Neuron (in vitro differentiated cells): ENCODE results near the gene SMYD3.

ENCODE experiments used
- H2AFZ ChIP-seq: one replicate; pipeline ENCODE4 v1.6.1; 2013; ENCODE audit warnings: low read depth, mild to moderate bottlenecking, inconsistent platforms, low read length, moderate library complexity
- H3K27me3 ChIP-seq: one replicate; pipeline ENCODE4 v1.6.1; 2013; ENCODE audit warnings: low read length; ENCODE audit not compliant: insufficient read depth
- H3K36me3 ChIP-seq: one replicate; pipeline ENCODE4 v1.6.1; 2013; ENCODE audit warnings: low read length; ENCODE audit not compliant: insufficient read depth
- H3K4me1 ChIP-seq: one replicate; pipeline ENCODE4 v1.6.1; 2013; ENCODE audit warnings: low read length; ENCODE audit not compliant: insufficient read depth
- H3K4me3 ChIP-seq: 2 replicates; pipeline ENCODE4 v1.5.1; 2013; ENCODE audit warnings: mild to moderate bottlenecking, low read length, moderate library complexity
- H3K9me3 ChIP-seq: one replicate; pipeline ENCODE4 v1.6.1; 2013; ENCODE audit warnings: low read length

SMYD3 gene

GRCh38 chr1:245878585-245878984 lies 628.5 kb downstream of the SMYD3 start:
- no peak overlapping the region for H3K4me3 ChIP-seq
- H3K9me3 ChIP-seq = no peaks in the 10 kb centered on the region
- no peaks in the 10 kb centered on the region for H3K27me3 ChIP-seq
- H2AFZ ChIP-seq = no peak overlapping the region
- no peaks in the 10 kb centered on the region for H3K4me1 ChIP-seq
- H3K36me3 ChIP-seq = no peaks in the 10 kb centered on the region

GRCh38 chr1:245877976-245878375 lies 629.1 kb downstream of the SMYD3 start:
- H3K27me3 ChIP-seq = no peaks in the 10 kb centered on the region
- no peaks in the 10 kb centered on the region for H3K9me3 ChIP-seq
- no peaks in the 10 kb centered on the region for H3K36me3 ChIP-seq
- H3K4me1 ChIP-seq = no peaks in the 10 kb centered on the region
- H2AFZ ChIP-seq = no peak overlapping the region
- no peak overlapping the region for H3K4me3 ChIP-seq

DNA sequence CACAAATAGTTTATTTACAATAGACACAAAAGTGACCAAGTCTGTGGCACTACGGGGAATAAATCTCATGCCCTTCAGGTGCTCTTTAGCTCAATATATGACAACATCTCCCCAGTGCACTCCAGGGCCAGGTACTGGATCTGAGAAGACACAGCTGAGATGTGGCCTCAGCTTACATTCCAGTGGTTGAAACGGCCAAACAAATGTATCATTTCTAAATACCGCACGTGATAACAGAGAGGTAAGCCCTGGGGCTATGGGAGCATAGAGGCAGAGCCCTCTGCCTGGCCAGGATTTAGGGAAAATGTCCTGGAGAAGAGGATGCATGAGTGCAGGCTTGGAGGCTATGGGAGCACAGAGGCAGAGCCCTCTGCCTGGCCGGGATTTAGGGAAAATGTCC lies 630.5 kb downstream of the SMYD3 start:
- Histone ChIP-seq H3K4me1 (no peaks in the 10 kb centered on the region), H3K36me3 (no peaks in the 10 kb centered on the region), H3K4me3 (no peak overlapping the region), H3K9me3 (no peaks in the 10 kb centered on the region), H3K27me3 (no peaks in the 10 kb centered on the region), H2AFZ (no peak overlapping the region)

GRCh38 chr1:245875581-245876261 lies 631.4 kb downstream of the SMYD3 start:
- Histone ChIP-seq H3K4me3 (no peak overlapping the region), H2AFZ (no peak overlapping the region), H3K9me3 (no peaks in the 10 kb centered on the region), H3K27me3 (no peaks in the 10 kb centered on the region), H3K36me3 (no peaks in the 10 kb centered on the region), H3K4me1 (no peaks in the 10 kb centered on the region)

DNA sequence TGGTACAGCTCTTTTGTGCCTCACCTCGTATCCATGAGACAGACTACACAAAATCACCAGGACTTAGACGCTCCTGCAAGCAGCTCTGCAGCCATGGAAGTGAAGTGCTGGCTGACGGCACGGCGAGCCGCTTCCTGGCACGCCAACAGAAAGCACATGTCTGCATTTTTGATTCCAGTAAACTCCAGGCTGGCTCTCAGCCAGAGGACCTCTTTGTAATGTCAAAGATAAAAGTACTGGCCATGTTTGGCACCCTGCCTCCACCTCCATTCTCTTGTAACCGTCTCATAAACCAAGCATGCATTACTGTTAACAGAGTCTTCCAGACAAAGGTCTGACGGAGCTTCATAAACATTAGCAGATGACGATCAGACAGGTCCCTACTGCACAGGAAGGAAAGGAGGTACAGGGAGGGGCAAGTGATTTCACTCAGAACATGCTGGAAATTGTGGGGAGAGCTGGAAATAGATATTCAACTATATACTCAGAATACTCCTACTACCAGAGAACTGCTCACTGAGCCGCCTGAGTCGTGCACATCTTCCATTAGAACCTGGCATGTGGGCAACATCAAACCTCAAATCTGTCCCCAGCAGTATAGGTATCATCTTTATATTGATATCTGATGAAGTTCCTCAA lies 632.0 kb downstream of the SMYD3 start:
- H3K36me3 ChIP-seq = no peaks in the 10 kb centered on the region
- no peak overlapping the region for H3K4me3 ChIP-seq
- no peaks in the 10 kb centered on the region for H3K9me3 ChIP-seq
- H3K4me1 ChIP-seq = no peaks in the 10 kb centered on the region
- no peak overlapping the region for H2AFZ ChIP-seq
- H3K27me3 ChIP-seq = no peaks in the 10 kb centered on the region

DNA sequence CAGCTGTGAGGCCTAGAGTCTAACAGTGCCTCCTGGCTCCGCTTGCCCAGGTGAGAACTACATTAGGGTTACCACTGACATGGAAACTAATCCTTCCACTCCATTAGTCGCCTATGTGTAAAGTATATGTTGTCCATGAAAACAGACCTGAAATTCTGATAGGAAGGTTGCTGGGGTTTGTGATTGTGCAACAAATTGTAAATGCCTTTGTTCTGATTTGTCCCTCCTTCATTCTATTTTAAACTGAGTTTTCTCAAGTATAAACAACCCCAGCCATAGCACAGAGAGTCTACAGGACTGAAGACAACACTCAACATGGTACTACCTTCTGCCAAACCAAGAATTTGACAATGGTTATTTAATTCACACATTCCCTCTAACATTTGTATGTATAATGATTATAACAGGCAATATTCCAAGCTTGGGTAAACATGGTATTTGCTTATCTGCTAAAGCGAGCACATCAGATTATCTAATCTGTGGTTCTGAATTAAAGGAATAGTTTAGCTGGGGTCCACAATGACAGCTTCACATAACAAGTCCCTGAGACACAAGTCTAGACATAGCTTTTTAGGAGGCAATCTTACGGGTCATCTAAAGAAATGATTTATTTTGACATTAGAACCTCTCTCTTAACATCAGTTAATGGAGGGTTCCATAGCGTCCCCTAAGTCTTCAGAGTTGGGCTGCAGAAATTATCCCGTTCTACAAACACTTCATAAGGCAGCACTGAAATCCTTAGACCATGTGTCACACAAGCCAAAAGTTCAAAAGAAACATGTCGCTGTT lies 633.0 kb downstream of the SMYD3 start:
- Histone ChIP-seq H2AFZ (no peak overlapping the region), H3K36me3 (no peaks in the 10 kb centered on the region), H3K27me3 (no peaks in the 10 kb centered on the region), H3K4me1 (no peaks in the 10 kb centered on the region), H3K4me3 (no peak overlapping the region), H3K9me3 (no peaks in the 10 kb centered on the region)

- Histone ChIP-seq H2AFZ (no peak overlapping the region), H3K4me1 (no peaks in the 10 kb centered on the region), H3K4me3 (no peak overlapping the region), H3K36me3 (no peaks in the 10 kb centered on the region), H3K27me3 (no peaks in the 10 kb centered on the region), H3K9me3 (no peaks in the 10 kb centered on the region)
Observed at GRCh38 chr1:245873068-245873467, 634.0 kb downstream of the SMYD3 start.

GRCh38 chr1:245872475-245872874 lies 634.6 kb downstream of the SMYD3 start:
- no peaks in the 10 kb centered on the region for H3K36me3 ChIP-seq
- H2AFZ ChIP-seq = no peak overlapping the region
- no peaks in the 10 kb centered on the region for H3K27me3 ChIP-seq
- H3K4me3 ChIP-seq = no peak overlapping the region
- no peaks in the 10 kb centered on the region for H3K4me1 ChIP-seq
- no peaks in the 10 kb centered on the region for H3K9me3 ChIP-seq

DNA sequence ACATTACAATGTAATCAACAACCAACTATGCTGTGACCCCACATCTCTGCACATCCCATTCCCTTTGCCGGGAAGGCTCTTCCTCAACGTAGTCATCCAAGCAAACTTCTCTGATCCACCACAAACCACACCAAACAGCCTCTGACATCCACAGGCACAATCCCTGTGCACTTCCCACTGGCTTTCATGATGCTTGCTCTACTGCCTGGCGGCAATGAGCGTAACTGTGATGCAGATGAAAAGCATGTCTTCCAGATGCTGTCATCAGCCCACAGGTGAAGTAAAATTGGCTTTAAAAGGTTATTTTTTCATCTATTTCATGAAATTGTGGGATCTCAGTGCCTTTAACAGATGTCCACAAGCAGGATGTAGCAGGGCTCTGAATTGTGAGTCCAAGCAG lies 635.2 kb downstream of the SMYD3 start:
- Histone ChIP-seq H3K4me3 (no peak overlapping the region), H3K36me3 (no peaks in the 10 kb centered on the region), H3K9me3 (no peaks in the 10 kb centered on the region), H2AFZ (no peak overlapping the region), H3K4me1 (no peaks in the 10 kb centered on the region), H3K27me3 (no peaks in the 10 kb centered on the region)

DNA sequence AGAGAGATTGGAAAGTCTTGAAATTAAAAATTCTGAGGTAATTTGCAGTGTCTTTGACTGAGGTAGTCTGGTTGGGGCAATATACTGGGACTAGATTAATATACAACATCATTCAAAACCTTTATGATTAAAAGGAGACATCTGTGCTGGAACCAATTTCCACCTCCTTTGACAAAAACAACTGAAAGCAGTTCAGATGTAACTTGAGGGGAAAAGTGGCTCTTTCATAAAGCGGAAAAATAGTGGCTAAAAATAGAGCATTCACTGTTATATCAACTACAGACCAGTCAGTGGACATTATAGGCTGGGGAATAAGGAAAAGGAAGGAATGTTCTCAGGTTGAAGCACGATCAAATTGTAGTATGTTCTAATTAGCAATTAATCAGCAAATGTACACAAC lies 635.9 kb downstream of the SMYD3 start:
- no peaks in the 10 kb centered on the region for H3K36me3 ChIP-seq
- no peaks in the 10 kb centered on the region for H3K27me3 ChIP-seq
- H3K4me3 ChIP-seq = no peak overlapping the region
- no peaks in the 10 kb centered on the region for H3K9me3 ChIP-seq
- H3K4me1 ChIP-seq = no peaks in the 10 kb centered on the region
- H2AFZ ChIP-seq = no peak overlapping the region

GRCh38 chr1:245870698-245871097 lies 636.4 kb downstream of the SMYD3 start:
- Histone ChIP-seq H3K36me3 (no peaks in the 10 kb centered on the region), H3K27me3 (no peaks in the 10 kb centered on the region), H2AFZ (no peak overlapping the region), H3K9me3 (no peaks in the 10 kb centered on the region), H3K4me1 (no peaks in the 10 kb centered on the region), H3K4me3 (no peak overlapping the region)

GRCh38 chr1:245869847-245870246 lies 637.2 kb downstream of the SMYD3 start:
- no peaks in the 10 kb centered on the region for H3K36me3 ChIP-seq
- no peak overlapping the region for H3K4me3 ChIP-seq
- no peaks in the 10 kb centered on the region for H3K27me3 ChIP-seq
- no peaks in the 10 kb centered on the region for H3K4me1 ChIP-seq
- no peaks in the 10 kb centered on the region for H3K9me3 ChIP-seq
- H2AFZ ChIP-seq = no peak overlapping the region

GRCh38 chr1:245867738-245868137 lies 639.3 kb downstream of the SMYD3 start:
- H3K9me3 ChIP-seq = no peaks in the 10 kb centered on the region
- no peaks in the 10 kb centered on the region for H3K27me3 ChIP-seq
- no peaks in the 10 kb centered on the region for H3K4me1 ChIP-seq
- no peaks in the 10 kb centered on the region for H3K36me3 ChIP-seq
- no peak overlapping the region for H3K4me3 ChIP-seq
- no peak overlapping the region for H2AFZ ChIP-seq
